Endothelial cell of umbilical vein (primary cell): ENCODE measurements around the gene R3HDML. TPM values are rescaled to one million over a fixed set of nuclear protein-coding genes. Genes with fewer than 3 reads are reported as not detected.

Experiments used
- BruUV-seq: library from RNA; stranded (reverse); fragments of 400-500 nt; replicated peaks from 2 replicates; lab custom pipeline; 2021; lab: Mats Ljungman, UMichigan
- CTCF ChIA-PET: fragments of 300-600, 350-600 bp; sonication (Branson Sonifier 250); formaldehyde crosslinking; loops from one replicate; lab custom pipeline; 2021; ENCODE audit warnings: antibody characterized with exemption, inconsistent platforms; lab: Charles Lee
- POLR2A ChIA-PET: fragments of 300-600, 350-600 bp; sonication (Branson Sonifier 250); formaldehyde crosslinking; loops from one replicate; lab custom pipeline; 2021; ENCODE audit warnings: antibody characterized with exemption, inconsistent platforms; lab: Charles Lee
- DNase-seq: peaks from one replicate; pipeline ENCODE4 v3.0.0-alpha.2; 2011; ENCODE audit warnings: low read depth, low spot score
- FAIRE-seq: peaks from 2 replicates; lab custom pipeline; 2011; peaks lifted over from hg19 to GRCh38; lab: Jason Lieb, UNC
- H2AFZ ChIP-seq: 2 replicates; pipeline ENCODE4 v1.6.0; 2012; ENCODE audit warnings: low read depth, low read length, control low read depth, inconsistent platforms
- H3K27ac ChIP-seq: 2 replicates; pipeline ENCODE4 v1.5.1; 2011; ENCODE audit warnings: low read depth, mild to moderate bottlenecking, control low read depth, low read length, moderate library complexity; ENCODE audit not compliant: insufficient read depth
- H3K27me3 ChIP-seq, 2 experiments: 2 replicates each; pipeline versions ENCODE4 v1.6.0 to v1.6.1; 2011; ENCODE audit warnings: low read length in 2 of 2, mixed read lengths in 1 of 2; ENCODE audit not compliant: control insufficient read depth in 2 of 2, insufficient read depth in 2 of 2
- H3K36me3 ChIP-seq, 2 experiments: 2 replicates in 1 of 2; 3 replicates in 1 of 2; pipeline ENCODE4 v1.5.1; 2011; ENCODE audit warnings: low read length in 2 of 2, mild to moderate bottlenecking in 1 of 2, moderate library complexity in 1 of 2; ENCODE audit not compliant: control insufficient read depth in 2 of 2, insufficient read depth in 2 of 2; ENCODE audit errors: extremely low read depth in 1 of 2
- H3K4me1 ChIP-seq: 3 replicates; pipeline ENCODE4 v1.5.1; 2011; ENCODE audit warnings: mild to moderate bottlenecking, low read length; ENCODE audit not compliant: control insufficient read depth, insufficient read depth; ENCODE audit errors: extremely low read depth
- H3K4me2 ChIP-seq: 2 replicates; pipeline ENCODE4 v1.6.1; 2011; ENCODE audit warnings: low read length, control low read depth, mixed read lengths; ENCODE audit not compliant: insufficient read depth
- H3K4me3 ChIP-seq, 3 experiments: fragments of 200-600 bp in 1 of 3; sonication (generic), shearing (Covaris generic) in 1 of 3; replicated peaks in 1 of 3; 2 replicates each; pipeline ENCODE4 v1.5.1; 2011 to 2016; ENCODE audit warnings: control low read depth in 3 of 3, low read length in 3 of 3, mild to moderate bottlenecking in 2 of 3, inconsistent platforms in 1 of 3, low read depth in 1 of 3, moderate library complexity in 1 of 3; ENCODE audit not compliant: insufficient read depth in 1 of 3
- H3K79me2 ChIP-seq: 2 replicates; pipeline ENCODE4 v1.6.0; 2012; ENCODE audit warnings: low read length, inconsistent platforms; ENCODE audit not compliant: control insufficient read depth, insufficient read depth
- H3K9ac ChIP-seq: replicated peaks from 2 replicates; pipeline ENCODE3; 2011; ENCODE audit warnings: low read length, control low read depth; ENCODE audit not compliant: insufficient read depth; ENCODE audit errors: extremely low read depth
- H3K9me1 ChIP-seq: replicated peaks from 3 replicates; pipeline ENCODE4 v1.6.0; 2011; ENCODE audit warnings: mild to moderate bottlenecking, low read length; ENCODE audit not compliant: control insufficient read depth, insufficient read depth; ENCODE audit errors: extremely low read depth
- H3K9me3 ChIP-seq: replicated peaks from 2 replicates; pipeline ENCODE4 v1.5.1; 2012; ENCODE audit warnings: low read length, inconsistent platforms; ENCODE audit not compliant: control insufficient read depth, insufficient read depth
- H4K20me1 ChIP-seq: replicated peaks from 2 replicates; pipeline ENCODE3; 2011; ENCODE audit warnings: mild to moderate bottlenecking, low read length; ENCODE audit not compliant: control insufficient read depth, insufficient read depth; ENCODE audit errors: extremely low read depth
- CTCF ChIP-seq, 2 donors: IDR thresholded peaks; 1 replicate in 1 of 2; 2 replicates in 1 of 2; pipeline ENCODE4 v1.5.1; 2011; ENCODE audit warnings: low read length in 2 of 2, mild to moderate bottlenecking in 2 of 2, moderate library complexity in 2 of 2, control low read depth in 1 of 2, inconsistent platforms in 1 of 2, low read depth in 1 of 2; ENCODE audit not compliant: insufficient read depth in 1 of 2; ENCODE audit errors: extremely low read depth in 1 of 2
- EZH2 ChIP-seq: IDR thresholded peaks from 2 replicates; pipeline ENCODE4 v1.6.1; 2012; ENCODE audit warnings: borderline replicate concordance, low read depth, mild to moderate bottlenecking, moderate library complexity, low read length, inconsistent platforms; ENCODE audit not compliant: severe bottlenecking
- FOS ChIP-seq: IDR thresholded peaks from 2 replicates; pipeline ENCODE4 v1.6.1; 2011; ENCODE audit warnings: mild to moderate bottlenecking, low read length, moderate library complexity, borderline replicate concordance; ENCODE audit not compliant: insufficient read depth
- GATA2 ChIP-seq: IDR thresholded peaks from 2 replicates; pipeline ENCODE4 v1.7.0; 2011; ENCODE audit warnings: low read depth, mild to moderate bottlenecking, moderate library complexity, mixed read lengths, low read length; ENCODE audit not compliant: insufficient read length, insufficient read depth
- JUN ChIP-seq: IDR thresholded peaks from 2 replicates; pipeline ENCODE4 v1.6.1; 2011; ENCODE audit warnings: borderline replicate concordance, low read depth; ENCODE audit not compliant: insufficient read length, insufficient read depth
- MYC ChIP-seq: IDR thresholded peaks from one replicate; pipeline ENCODE4 v1.6.1; 2011; ENCODE audit warnings: mild to moderate bottlenecking, low read depth, low read length
- POLR2A ChIP-seq: IDR thresholded peaks from 2 replicates; pipeline ENCODE4 v1.6.1; 2012; ENCODE audit warnings: low read depth, mild to moderate bottlenecking, control low read depth, low read length
- POLR2AphosphoS5 ChIP-seq: IDR thresholded peaks from 2 replicates; pipeline ENCODE4 v1.6.1; 2012; ENCODE audit warnings: low read depth, mild to moderate bottlenecking, control low read depth, low read length, moderate library complexity; ENCODE audit not compliant: insufficient read depth
- dilution Hi-C: fragments of 300-500 bp; cut with MboI; formaldehyde crosslinking; loops from one replicate; pipeline ENCODE4 v1.15.0; 2019; ENCODE audit warnings: low sequenced_read_pairs; ENCODE audit not compliant: extremely low pct_ligation_motif_present
- intact Hi-C: fragments of 100-400 bp; cut with micrococcal nuclease; formaldehyde crosslinking; loops from one replicate; pipeline ENCODE4 v1.10.0; 2022
- polyA plus RNA-seq, 4 experiments: library from polyadenylated mRNA; depleted of rRNA in 3 of 4; stranded (reverse) in 3 of 4; unstranded in 1 of 4; fragments of >200 nt; gene quantifications; 2 replicates each; pipeline versions ENCODE4 v1.2.1 to v1.2.3, GENCODE V29; 2011 to 2012; ENCODE audit warnings: missing spikeins in 1 of 4
- total RNA-seq: library from RNA; stranded (reverse); gene quantifications from 2 replicates; pipeline ENCODE4 v1.2.3, GENCODE V29; 2021
- TF ChIP-seq, protein P1 (sequence below): IDR thresholded peaks from 2 replicates; pipeline ENCODE4 v1.6.1; 2011; ENCODE audit not compliant: insufficient read depth, insufficient read length

R3HDML gene
- total and polyA plus RNA-seq, 2 donors (not counting 3 experiments of a cell fraction or from before 2014, with no cell fraction given), result not detected

- Histone ChIP-seq H3K9ac (no peak overlapping the region), H4K20me1 (no peaks in the 10 kb centered on the region), H3K27me3 (no peaks in the 10 kb centered on the region), H2AFZ (no peak overlapping the region), H3K4me3 (no peak overlapping the region), H3K9me1 (no peaks in the 10 kb centered on the region), H3K36me3 (no peaks in the 10 kb centered on the region), H3K27ac (no peak overlapping the region), H3K9me3 (no peaks in the 10 kb centered on the region), H3K4me1 (no peaks in the 10 kb centered on the region), H3K79me2 (no peaks in the 10 kb centered on the region), H3K4me2 (no peak overlapping the region)
- ChIA-PET CTCF (interaction anchor here (1.1 kb wide), 1 partner anchor 32 kb away, joined by 3 read pairs; the partner anchor contains the start of gene FITM2), POLR2A (no interaction called here)
- intact Hi-C loops, result no loop called here
- TF ChIP-seq MYC, result no peak
- TF ChIP-seq POLR2AphosphoS5, result no peak
- TF ChIP-seq JUN, result no peak
- TF ChIP-seq FOS, result no peak
- TF ChIP-seq EZH2, result no peak
- TF ChIP-seq GATA2, result no peak
- BruUV-seq, result no TSS peak
- DNase-seq (no peak), FAIRE-seq (no peak)
- dilution Hi-C loops, result no loop called here
Measured at GRCh38 chr20:44343162-44343675, 6.4 kb downstream of the R3HDML start.

DNA sequence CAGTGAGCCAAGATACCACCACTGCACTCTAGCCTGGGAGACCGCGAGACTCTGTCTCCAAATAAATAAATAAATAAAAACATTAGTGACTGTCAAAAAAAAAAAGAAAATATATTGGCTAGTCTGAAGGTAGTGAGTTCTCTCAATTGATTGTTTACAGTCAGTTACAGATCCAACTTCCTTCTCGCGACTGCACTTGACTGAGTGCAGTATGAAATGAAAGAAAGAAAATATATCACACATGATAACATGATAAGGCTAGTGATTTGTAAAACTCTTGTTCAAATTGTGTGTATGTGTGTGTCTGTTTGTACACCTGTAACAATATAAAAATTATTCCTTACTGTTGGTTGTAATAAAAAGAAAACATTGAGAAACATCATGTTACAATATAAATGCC is 7.9 kb downstream of the R3HDML start:
- no peaks in the 10 kb centered on the region for H4K20me1 ChIP-seq
- POLR2A ChIA-PET, result no interaction called here
- intact Hi-C loops (no loop called here), dilution Hi-C loops (no loop called here)
- H2AFZ ChIP-seq, result no peak overlapping the region
- no TSS peak for BruUV-seq
- TF ChIP-seq FOS (no peak), GATA2 (no peak), JUN (no peak), EZH2 (no peak), CTCF (IDR thresholded peaks at IDR 0.05; ENCODE audit: extremely low read depth in 1 of 2, insufficient read depth in 1 of 2, low read depth in 1 of 2, low read length in 2 of 2) (no peak), MYC (no peak), POLR2A (no peak), POLR2AphosphoS5 (no peak)
- TF ChIP-seq, protein P1, sequence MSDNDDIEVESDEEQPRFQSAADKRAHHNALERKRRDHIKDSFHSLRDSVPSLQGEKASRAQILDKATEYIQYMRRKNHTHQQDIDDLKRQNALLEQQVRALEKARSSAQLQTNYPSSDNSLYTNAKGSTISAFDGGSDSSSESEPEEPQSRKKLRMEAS, result no peak
- FAIRE-seq, result no peak
- H3K9me1 ChIP-seq, result no peaks in the 10 kb centered on the region
- no peak overlapping the region for H3K27ac ChIP-seq
- no peaks in the 10 kb centered on the region for H3K36me3 ChIP-seq
- H3K4me1 ChIP-seq, result no peaks in the 10 kb centered on the region
- H3K9ac ChIP-seq, result no peak overlapping the region
- H3K4me3 ChIP-seq, result no peak overlapping the region
- H3K9me3 ChIP-seq, result no peaks in the 10 kb centered on the region
- no peaks in the 10 kb centered on the region for H3K79me2 ChIP-seq
- DNase-seq, result no peak
- CTCF ChIA-PET, result no interaction called here
- H3K4me2 ChIP-seq, result no peak overlapping the region
- no peaks in the 10 kb centered on the region for H3K27me3 ChIP-seq
